B cell (primary cell): ENCODE results near the gene RAB26. TPM values are rescaled to one million over a fixed set of nuclear protein-coding genes. Genes with fewer than 3 reads are reported as not detected.

Experiments
- ATAC-seq: fragments of 200-7000 bp; cut with Tn5 transposase; one replicate; pipeline ENCODE4 v1.10.0; 2021; ENCODE audit warnings: low read depth, mild to moderate bottlenecking, moderate number of reproducible peaks, moderate library complexity
- CTCF ChIA-PET: fragments of 350-600 bp; sonication (Branson Sonifier 250); formaldehyde crosslinking; loops from one replicate; lab custom pipeline; 2021; ENCODE audit warnings: antibody characterized with exemption, inconsistent platforms; lab: Charles Lee
- POLR2A ChIA-PET: fragments of 350-600 bp; sonication (Branson Sonifier 250); formaldehyde crosslinking; loops from one replicate; lab custom pipeline; 2021; ENCODE audit warnings: antibody characterized with exemption; lab: Charles Lee
- DNase-seq: peaks from one replicate; pipeline ENCODE4 v3.0.0; 2013
- H2AFZ ChIP-seq: 2 replicates; pipeline ENCODE4 v1.6.1; 2012; ENCODE audit warnings: mild to moderate bottlenecking, low read depth, low read length; ENCODE audit not compliant: insufficient read depth, poor library complexity, severe bottlenecking
- H3K27ac ChIP-seq, 2 donors: 1 replicate in 1 of 2; 2 replicates in 1 of 2; pipeline ENCODE4 v1.5.1; 2012 to 2013; ENCODE audit warnings: low read length in 2 of 2, mild to moderate bottlenecking in 2 of 2, moderate library complexity in 1 of 2
- H3K27me3 ChIP-seq, 4 experiments: fragments of 200-600 bp in 1 of 4; sonication (generic) in 1 of 4; replicated peaks in 1 of 4; 1 replicate in 2 of 4; 2 replicates in 2 of 4; pipeline versions ENCODE4 v1.6.1 to v1.7.0; 2013 to 2016; ENCODE audit warnings: low read length in 3 of 4, mild to moderate bottlenecking in 2 of 4, mixed read lengths in 1 of 4, moderate library complexity in 1 of 4; ENCODE audit not compliant: insufficient read depth in 4 of 4, control insufficient read depth in 3 of 4; ENCODE audit errors: control extremely low read depth in 1 of 4
- H3K36me3 ChIP-seq, 2 experiments: replicated peaks in 1 of 2; 1 replicate in 1 of 2; 2 replicates in 1 of 2; pipeline versions ENCODE4 v1.6.1 to v1.7.1; 2013; ENCODE audit warnings: low read length in 1 of 2; ENCODE audit not compliant: insufficient read depth in 2 of 2, control insufficient read depth in 1 of 2; ENCODE audit errors: control extremely low read depth in 1 of 2, extremely low read depth in 1 of 2
- H3K4me1 ChIP-seq, 2 donors: fragments of 200-600 bp in 1 of 2; sonication (generic) in 1 of 2; 1 replicate in 1 of 2; 2 replicates in 1 of 2; pipeline versions ENCODE4 v1.5.1 to v1.6.1; 2013 to 2017; ENCODE audit warnings: low read length in 2 of 2; ENCODE audit not compliant: control insufficient read depth in 2 of 2, insufficient read depth in 2 of 2
- H3K4me2 ChIP-seq: replicated peaks from 2 replicates; pipeline ENCODE3; 2012; ENCODE audit warnings: mild to moderate bottlenecking, low read depth, low read length; ENCODE audit not compliant: poor library complexity, severe bottlenecking
- H3K4me3 ChIP-seq, 5 experiments: fragments of 200-600 bp in 1 of 5; sonication (generic) in 1 of 5; 1 replicate in 3 of 5; 2 replicates in 2 of 5; pipeline versions ENCODE4 v1.5.1 to v1.7.0; 2011 to 2016; ENCODE audit warnings: low read length in 4 of 5, mild to moderate bottlenecking in 4 of 5, low read depth in 2 of 5, control low read depth in 1 of 5, moderate library complexity in 1 of 5; ENCODE audit not compliant: insufficient read depth in 1 of 5; ENCODE audit errors: control extremely low read depth in 1 of 5, extremely low read depth in 1 of 5
- H3K79me2 ChIP-seq: fragments of 200-600 bp; sonication (generic); one replicate; pipeline ENCODE4 v1.6.0; 2016; ENCODE audit warnings: low read length; ENCODE audit not compliant: control insufficient read depth, insufficient read depth
- H3K9ac ChIP-seq: fragments of 200-600 bp; sonication (generic); 2 replicates; pipeline ENCODE4 v1.6.1; 2017; ENCODE audit warnings: mild to moderate bottlenecking, low read length, moderate library complexity
- H3K9me3 ChIP-seq, 3 donors: one replicate each; pipeline versions ENCODE4 v1.6.1 to v1.7.1; 2013; ENCODE audit warnings: low read length in 2 of 3; ENCODE audit not compliant: control insufficient read depth in 2 of 3, insufficient read depth in 1 of 3; ENCODE audit errors: control extremely low read depth in 1 of 3
- H4K20me1 ChIP-seq: 2 replicates; pipeline ENCODE4 v1.6.0; 2012; ENCODE audit warnings: mild to moderate bottlenecking, low read length; ENCODE audit not compliant: insufficient read depth, control insufficient read depth, poor library complexity, severe bottlenecking
- H3K27ac Mint-ChIP-seq: one replicate; pipeline ENCODE4 v1.8.0; 2021; ENCODE audit warnings: mixed read lengths
- H3K27me3 Mint-ChIP-seq: one replicate; pipeline ENCODE4 v1.8.0; 2021; ENCODE audit warnings: mixed read lengths
- H3K4me1 Mint-ChIP-seq: one replicate; pipeline ENCODE4 v1.8.0; 2021; ENCODE audit warnings: mixed read lengths
- H3K4me3 Mint-ChIP-seq: one replicate; pipeline ENCODE4 v1.8.0; 2021; ENCODE audit warnings: mixed read lengths
- H3K9me3 Mint-ChIP-seq: one replicate; pipeline ENCODE4 v1.8.0; 2022; ENCODE audit warnings: mixed read lengths; ENCODE audit not compliant: insufficient read depth
- EZH2 ChIP-seq: IDR thresholded peaks from 2 replicates; pipeline ENCODE4 v1.6.1; 2012; ENCODE audit warnings: borderline replicate concordance, low read depth, mild to moderate bottlenecking, moderate library complexity, low read length; ENCODE audit not compliant: insufficient read depth, poor library complexity, severe bottlenecking
- WGBS: methylation state at CpG from one replicate; pipeline ENCODE4 v1.1.5; 2013; ENCODE audit warnings: missing lambda C conversion rate; ENCODE audit not compliant: insufficient coverage; 5-methylcytosine and 5-hydroxymethylcytosine counted together
- intact Hi-C: fragments of 100-400 bp; cut with micrococcal nuclease; formaldehyde crosslinking; loops from one replicate; pipeline ENCODE4 v1.10.0; 2022
- polyA plus RNA-seq: library from polyadenylated mRNA; depleted of rRNA; stranded (reverse); fragments of >200 nt; gene quantifications from 2 replicates; pipeline ENCODE4 v1.2.3, GENCODE V29; 2012
- total RNA-seq, 2 donors: library from RNA; stranded (reverse); fragments of 120-200 nt in 1 of 2; gene quantifications; 1 replicate in 1 of 2; 2 replicates in 1 of 2; pipeline versions ENCODE4 v1.2.3 to v1.2.4, GENCODE V29; 2013 to 2022
- TF ChIP-seq, protein P1 (sequence below): fragments of 200-600 bp; IDR thresholded peaks from one replicate; pipeline ENCODE4 v1.8.0; 2022; ENCODE audit warnings: antibody characterized with exemption, mild to moderate bottlenecking

Gene RAB26
- total and polyA plus RNA-seq, 2 donors (not counting 1 experiment from before 2014, with no cell fraction given) = 0.62 to 1.2 TPM

DNA sequence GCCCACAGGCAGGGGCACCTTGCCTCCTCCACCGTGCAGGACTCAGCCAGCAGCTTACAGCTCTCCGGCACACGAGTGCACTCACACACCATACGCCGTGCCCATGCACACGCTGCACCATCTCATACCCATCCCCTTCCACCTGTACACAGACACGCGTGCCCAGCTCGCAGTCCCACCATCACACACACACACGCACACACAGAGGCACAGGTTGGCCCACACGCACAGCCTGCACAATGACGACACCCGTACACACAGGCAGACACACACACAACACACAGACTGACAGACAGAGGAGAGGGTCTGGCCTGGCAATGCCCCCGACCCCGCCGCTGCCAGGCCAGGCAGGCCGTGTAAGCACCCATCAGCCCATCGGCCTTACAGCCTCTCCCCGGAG lies 35.9 kb downstream of the RAB26 start:
- CTCF ChIA-PET = no interaction called here

DNA sequence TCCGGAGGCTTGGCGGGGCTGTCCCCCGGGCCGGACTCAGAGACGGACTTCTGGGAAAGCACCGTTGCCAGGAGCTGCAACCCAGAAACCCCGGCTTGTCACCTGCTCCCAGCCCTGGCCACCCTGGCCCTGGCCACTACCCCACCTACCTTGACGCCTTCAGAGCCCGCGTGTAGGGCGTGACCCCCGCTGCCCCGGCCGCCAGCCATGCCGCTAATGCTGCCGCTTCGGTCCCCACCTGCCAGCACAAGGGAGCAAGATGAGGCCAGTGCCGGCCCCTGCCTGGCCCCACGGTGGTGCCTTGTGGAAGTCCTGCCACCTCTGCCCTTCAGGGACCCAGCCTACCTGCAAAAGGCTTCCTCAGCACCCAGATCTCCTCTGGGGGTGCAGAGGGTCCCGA lies 36.5 kb downstream of the RAB26 start:
- Histone ChIP-seq H3K27ac (no peak overlapping the region), H3K4me2 (no peak overlapping the region), H3K9me3 (no peaks in the 10 kb centered on the region), H2AFZ (no peak overlapping the region), H3K36me3 (no peaks in the 10 kb centered on the region), H4K20me1 (no peaks in the 10 kb centered on the region), H3K27me3 (no peaks in the 10 kb centered on the region), H3K9ac (no peak overlapping the region), H3K4me1 (no peaks in the 10 kb centered on the region), H3K4me3 (no peak overlapping the region), H3K79me2 (no peaks in the 10 kb centered on the region)
- H3K27me3 Mint-ChIP-seq = no peaks in the 10 kb centered on the region
- TF ChIP-seq, protein P1, sequence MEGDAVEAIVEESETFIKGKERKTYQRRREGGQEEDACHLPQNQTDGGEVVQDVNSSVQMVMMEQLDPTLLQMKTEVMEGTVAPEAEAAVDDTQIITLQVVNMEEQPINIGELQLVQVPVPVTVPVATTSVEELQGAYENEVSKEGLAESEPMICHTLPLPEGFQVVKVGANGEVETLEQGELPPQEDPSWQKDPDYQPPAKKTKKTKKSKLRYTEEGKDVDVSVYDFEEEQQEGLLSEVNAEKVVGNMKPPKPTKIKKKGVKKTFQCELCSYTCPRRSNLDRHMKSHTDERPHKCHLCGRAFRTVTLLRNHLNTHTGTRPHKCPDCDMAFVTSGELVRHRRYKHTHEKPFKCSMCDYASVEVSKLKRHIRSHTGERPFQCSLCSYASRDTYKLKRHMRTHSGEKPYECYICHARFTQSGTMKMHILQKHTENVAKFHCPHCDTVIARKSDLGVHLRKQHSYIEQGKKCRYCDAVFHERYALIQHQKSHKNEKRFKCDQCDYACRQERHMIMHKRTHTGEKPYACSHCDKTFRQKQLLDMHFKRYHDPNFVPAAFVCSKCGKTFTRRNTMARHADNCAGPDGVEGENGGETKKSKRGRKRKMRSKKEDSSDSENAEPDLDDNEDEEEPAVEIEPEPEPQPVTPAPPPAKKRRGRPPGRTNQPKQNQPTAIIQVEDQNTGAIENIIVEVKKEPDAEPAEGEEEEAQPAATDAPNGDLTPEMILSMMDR = no peak
- no peak for TF ChIP-seq EZH2
- intact Hi-C loops = no loop called here
- peaks cover 7% of the 10 kb centered on the region for H3K4me1 Mint-ChIP-seq
- H3K9me3 Mint-ChIP-seq = no peaks in the 10 kb centered on the region
- no peak overlapping the region for H3K27ac Mint-ChIP-seq
- WGBS = 95% methylated on average over 20 of the region's 20 CpGs
- no peak overlapping the region for H3K4me3 Mint-ChIP-seq
- no peak for ATAC-seq
- POLR2A ChIA-PET = no interaction called here
- no peak for DNase-seq
- CTCF ChIA-PET = no interaction called here

More for the DNA sequence above, 35.9 kb downstream of the RAB26 start:
- intact Hi-C loops = no loop called here
- no peaks in the 10 kb centered on the region for H3K9me3 ChIP-seq
- no peaks in the 10 kb centered on the region for H3K36me3 ChIP-seq
- no peaks in the 10 kb centered on the region for H3K27me3 Mint-ChIP-seq
- H3K4me2 ChIP-seq = no peak overlapping the region
- H3K27me3 ChIP-seq = no peaks in the 10 kb centered on the region
- H3K4me3 Mint-ChIP-seq = no peak overlapping the region
- ATAC-seq (no peak), DNase-seq (no peak)
- peak overlapping the region; percentile 32 for H3K27ac Mint-ChIP-seq
- 94% methylated on average over 19 of the region's 19 CpGs for WGBS
- H3K9ac ChIP-seq = no peak overlapping the region
- no peaks in the 10 kb centered on the region for H3K9me3 Mint-ChIP-seq
- H3K4me1 ChIP-seq = no peaks in the 10 kb centered on the region
- POLR2A ChIA-PET = no interaction called here
- TF ChIP-seq EZH2 = no peak
- TF ChIP-seq, protein P1 = no peak
- no peaks in the 10 kb centered on the region for H4K20me1 ChIP-seq
- H3K4me3 ChIP-seq = no peak overlapping the region
- H3K27ac ChIP-seq = no peak overlapping the region
- no peaks in the 10 kb centered on the region for H3K79me2 ChIP-seq
- peaks cover 7% of the 10 kb centered on the region for H3K4me1 Mint-ChIP-seq
- H2AFZ ChIP-seq = no peak overlapping the region
